ENCODE results near the gene RSPRY1.

DNA sequence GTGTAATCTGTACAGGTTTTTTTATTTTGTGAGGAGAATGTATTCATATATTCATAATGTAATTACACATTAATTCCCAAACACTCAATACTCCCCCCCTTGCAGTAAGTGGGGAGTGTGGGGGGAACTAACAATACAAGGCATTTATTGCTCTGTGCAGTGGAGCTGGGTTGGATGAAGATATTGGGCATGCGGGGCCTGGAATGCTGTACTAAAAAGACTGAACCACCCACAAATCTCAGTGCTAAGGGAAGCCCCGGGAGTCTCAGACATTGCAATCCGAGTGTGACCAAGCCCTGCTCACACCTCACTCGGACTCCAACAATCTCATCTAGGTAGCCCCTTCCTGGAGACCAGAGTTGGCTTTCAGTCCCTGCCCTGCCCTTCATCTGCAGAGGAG, 92.4 kb downstream of the RSPRY1 start:
- TF ChIP-seq, protein P1, sequence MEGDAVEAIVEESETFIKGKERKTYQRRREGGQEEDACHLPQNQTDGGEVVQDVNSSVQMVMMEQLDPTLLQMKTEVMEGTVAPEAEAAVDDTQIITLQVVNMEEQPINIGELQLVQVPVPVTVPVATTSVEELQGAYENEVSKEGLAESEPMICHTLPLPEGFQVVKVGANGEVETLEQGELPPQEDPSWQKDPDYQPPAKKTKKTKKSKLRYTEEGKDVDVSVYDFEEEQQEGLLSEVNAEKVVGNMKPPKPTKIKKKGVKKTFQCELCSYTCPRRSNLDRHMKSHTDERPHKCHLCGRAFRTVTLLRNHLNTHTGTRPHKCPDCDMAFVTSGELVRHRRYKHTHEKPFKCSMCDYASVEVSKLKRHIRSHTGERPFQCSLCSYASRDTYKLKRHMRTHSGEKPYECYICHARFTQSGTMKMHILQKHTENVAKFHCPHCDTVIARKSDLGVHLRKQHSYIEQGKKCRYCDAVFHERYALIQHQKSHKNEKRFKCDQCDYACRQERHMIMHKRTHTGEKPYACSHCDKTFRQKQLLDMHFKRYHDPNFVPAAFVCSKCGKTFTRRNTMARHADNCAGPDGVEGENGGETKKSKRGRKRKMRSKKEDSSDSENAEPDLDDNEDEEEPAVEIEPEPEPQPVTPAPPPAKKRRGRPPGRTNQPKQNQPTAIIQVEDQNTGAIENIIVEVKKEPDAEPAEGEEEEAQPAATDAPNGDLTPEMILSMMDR (IDR thresholded peaks at IDR 0.05) = no peak
- TF ChIP-seq POLR2A (IDR thresholded peaks at IDR 0.05) = no peak

Measured in right lobe of liver (tissue), 4 donors.